ENCODE measurements around the gene PPAN. TPM values are rescaled to one million over a fixed set of nuclear protein-coding genes. Genes with fewer than 3 reads are reported as not detected.

Gene PPAN
- total RNA-seq, 1 experiment from 2014 or later: 63.3 TPM

- Histone ChIP-seq H3K4me1 (ENCODE audit: control insufficient read depth, insufficient read depth, low read length) (no peaks in the 10 kb centered on the region), H3K9me3 (ENCODE audit: control insufficient read depth, insufficient read depth, low read depth, low read length) (no peaks in the 10 kb centered on the region), H3K27me3 (ENCODE audit: control insufficient read depth, insufficient read depth, low read length) (no peaks in the 10 kb centered on the region), H3K27ac (ENCODE audit: low read length) (no peak overlapping the region), H3K36me3 (ENCODE audit: control insufficient read depth, insufficient read depth, low read length) (peaks cover 7% of the 10 kb centered on the region), H3K4me3 (ENCODE audit: low read depth in 2 of 2, low read length in 2 of 2) (no peak overlapping the region)
- no peak for DNase-seq (ENCODE audit: low read depth, low spot score)
- BruUV-seq (replicated peaks): no TSS peak
- ATAC-seq: no peak
- ChIA-PET POLR2A (interaction anchor here (0.5 kb wide), 1 partner anchor 367 kb away, joined by 5 read pairs; no protein-coding TSS in a partner anchor), CTCF (no interaction called here)
- intact Hi-C loops (cut with micrococcal nuclease; ENCODE audit: unreplicated experiment): no loop called here
- TF ChIP-seq SIN3A (IDR thresholded peaks at IDR 0.05; ENCODE audit: borderline replicate concordance, insufficient read depth, low read depth, low read length) (no peak), REST (IDR thresholded peaks at IDR 0.05; ENCODE audit: insufficient read depth in 1 of 2, low read depth in 2 of 2, low read length in 1 of 2) (no peak), TCF7L2 (IDR thresholded peaks at IDR 0.05; ENCODE audit: low read depth, low read length) (no peak), POLR2AphosphoS5 (IDR thresholded peaks at IDR 0.05; ENCODE audit: low read depth, low read length) (no peak), CTCF (IDR thresholded peaks at IDR 0.05) (no peak)
- in situ Hi-C loops (cut with HindIII; ENCODE audit: low pct_unique_long_range_greater_than_20kb, low sequenced_read_pairs): no loop called here
Observed at GRCh38 chr19:10158071-10158470, 51.9 kb downstream of the PPAN start.

- BruUV-seq (replicated peaks): no TSS peak
- no peak overlapping the region for H3K4me3 ChIP-seq (ENCODE audit: low read depth in 2 of 2, low read length in 2 of 2)
- in situ Hi-C loops (cut with HindIII; ENCODE audit: low pct_unique_long_range_greater_than_20kb, low sequenced_read_pairs): no loop called here
- intact Hi-C loops (cut with micrococcal nuclease; ENCODE audit: unreplicated experiment): no loop called here
- H3K9me3 ChIP-seq (ENCODE audit: control insufficient read depth, insufficient read depth, low read depth, low read length): no peaks in the 10 kb centered on the region
- no peaks in the 10 kb centered on the region for H3K27me3 ChIP-seq (ENCODE audit: control insufficient read depth, insufficient read depth, low read length)
- no peak for TF ChIP-seq POLR2AphosphoS5 (IDR thresholded peaks at IDR 0.05; ENCODE audit: low read depth, low read length)
- no peak for TF ChIP-seq CTCF (IDR thresholded peaks at IDR 0.05)
- TF ChIP-seq REST (IDR thresholded peaks at IDR 0.05; ENCODE audit: insufficient read depth in 1 of 2, low read depth in 2 of 2, low read length in 1 of 2): no peak
- TF ChIP-seq SIN3A (IDR thresholded peaks at IDR 0.05; ENCODE audit: borderline replicate concordance, insufficient read depth, low read depth, low read length): no peak
- TF ChIP-seq TCF7L2 (IDR thresholded peaks at IDR 0.05; ENCODE audit: low read depth, low read length): no peak
- peaks cover 7% of the 10 kb centered on the region for H3K36me3 ChIP-seq (ENCODE audit: control insufficient read depth, insufficient read depth, low read length)
- ChIA-PET POLR2A (interaction anchor here (0.5 kb wide), 1 partner anchor 366 kb away, joined by 5 read pairs; no protein-coding TSS in a partner anchor), CTCF (no interaction called here)
- ATAC-seq (no peak), DNase-seq (ENCODE audit: low read depth, low spot score) (no peak)
- H3K4me1 ChIP-seq (ENCODE audit: control insufficient read depth, insufficient read depth, low read length): no peaks in the 10 kb centered on the region
- no peak overlapping the region for H3K27ac ChIP-seq (ENCODE audit: low read length)
Observed at GRCh38 chr19:10158485-10158884, 52.3 kb downstream of the PPAN start.
